Activated B cell treated with CpG ODN at 0.5 μM for 24 hours (primary cell): ENCODE measurements around the gene SLC24A5. TPM values are rescaled to one million over a fixed set of nuclear protein-coding genes. Genes with fewer than 3 reads are reported as not detected.

ENCODE experiments used
- ATAC-seq: fragments of 200-7000 bp; cut with Tn5 transposase; one replicate; pipeline ENCODE4 v1.10.0; 2021; ENCODE audit warnings: low read depth, mild to moderate bottlenecking, moderate library complexity
- CTCF ChIA-PET: fragments of 350-600 bp; sonication (Branson Sonifier 250); formaldehyde crosslinking; loops from one replicate; lab custom pipeline; 2021; ENCODE audit warnings: antibody characterized with exemption; lab: Charles Lee
- POLR2A ChIA-PET: fragments of 350-600 bp; sonication (Branson Sonifier 250); formaldehyde crosslinking; loops from one replicate; lab custom pipeline; 2021; ENCODE audit warnings: antibody characterized with exemption; lab: Charles Lee
- DNase-seq: peaks from one replicate; pipeline ENCODE4 v3.0.0; 2022
- H3K27ac Mint-ChIP-seq: one replicate; pipeline ENCODE4 v1.8.0; 2020; ENCODE audit warnings: mixed read lengths
- H3K27me3 Mint-ChIP-seq: one replicate; pipeline ENCODE4 v1.8.0; 2021; ENCODE audit warnings: mixed read lengths
- H3K36me3 Mint-ChIP-seq: one replicate; pipeline ENCODE4 v1.8.0; 2021; ENCODE audit warnings: low read depth, mixed read lengths
- H3K4me1 Mint-ChIP-seq: one replicate; pipeline ENCODE4 v1.8.0; 2021; ENCODE audit warnings: mixed read lengths
- H3K4me3 Mint-ChIP-seq: one replicate; pipeline ENCODE4 v1.8.0; 2020; ENCODE audit warnings: mild to moderate bottlenecking, mixed read lengths
- H3K9me3 Mint-ChIP-seq: one replicate; pipeline ENCODE4 v1.8.0; 2020; ENCODE audit warnings: mixed read lengths
- intact Hi-C: fragments of 100-400 bp; cut with micrococcal nuclease; formaldehyde crosslinking; loops from one replicate; pipeline ENCODE4 v1.15.1; 2024
- total RNA-seq: library from RNA; stranded (reverse); gene quantifications from 2 replicates; pipeline ENCODE4 v1.2.3, GENCODE V29; 2022
- TF ChIP-seq, protein P1 (sequence below): fragments of 200-600 bp; IDR thresholded peaks from one replicate; pipeline ENCODE4 v1.8.0; 2022; ENCODE audit warnings: antibody characterized with exemption, mild to moderate bottlenecking

Gene SLC24A5
- total RNA-seq, 1 donor from 2014 or later, result not detected

- intact Hi-C loops, result no loop called here
- CTCF ChIA-PET, result interaction anchor here (1.0 kb wide), 1 partner anchor 8 kb away, joined by 3 read pairs; no protein-coding TSS in a partner anchor
- POLR2A ChIA-PET, result no interaction called here
- TF ChIP-seq, protein P1, sequence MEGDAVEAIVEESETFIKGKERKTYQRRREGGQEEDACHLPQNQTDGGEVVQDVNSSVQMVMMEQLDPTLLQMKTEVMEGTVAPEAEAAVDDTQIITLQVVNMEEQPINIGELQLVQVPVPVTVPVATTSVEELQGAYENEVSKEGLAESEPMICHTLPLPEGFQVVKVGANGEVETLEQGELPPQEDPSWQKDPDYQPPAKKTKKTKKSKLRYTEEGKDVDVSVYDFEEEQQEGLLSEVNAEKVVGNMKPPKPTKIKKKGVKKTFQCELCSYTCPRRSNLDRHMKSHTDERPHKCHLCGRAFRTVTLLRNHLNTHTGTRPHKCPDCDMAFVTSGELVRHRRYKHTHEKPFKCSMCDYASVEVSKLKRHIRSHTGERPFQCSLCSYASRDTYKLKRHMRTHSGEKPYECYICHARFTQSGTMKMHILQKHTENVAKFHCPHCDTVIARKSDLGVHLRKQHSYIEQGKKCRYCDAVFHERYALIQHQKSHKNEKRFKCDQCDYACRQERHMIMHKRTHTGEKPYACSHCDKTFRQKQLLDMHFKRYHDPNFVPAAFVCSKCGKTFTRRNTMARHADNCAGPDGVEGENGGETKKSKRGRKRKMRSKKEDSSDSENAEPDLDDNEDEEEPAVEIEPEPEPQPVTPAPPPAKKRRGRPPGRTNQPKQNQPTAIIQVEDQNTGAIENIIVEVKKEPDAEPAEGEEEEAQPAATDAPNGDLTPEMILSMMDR, result no peak
- no peak overlapping the region for H3K27ac Mint-ChIP-seq
- no peaks in the 10 kb centered on the region for H3K4me1 Mint-ChIP-seq
- H3K36me3 Mint-ChIP-seq, result no peaks in the 10 kb centered on the region
- ATAC-seq, result no peak
- DNase-seq, result no peak
- H3K27me3 Mint-ChIP-seq, result peaks cover 13% of the 10 kb centered on the region
- no peak overlapping the region for H3K4me3 Mint-ChIP-seq
- no peaks in the 10 kb centered on the region for H3K9me3 Mint-ChIP-seq
Observed at GRCh38 chr15:48105936-48106335, 14.9 kb upstream of the SLC24A5 start.

DNA sequence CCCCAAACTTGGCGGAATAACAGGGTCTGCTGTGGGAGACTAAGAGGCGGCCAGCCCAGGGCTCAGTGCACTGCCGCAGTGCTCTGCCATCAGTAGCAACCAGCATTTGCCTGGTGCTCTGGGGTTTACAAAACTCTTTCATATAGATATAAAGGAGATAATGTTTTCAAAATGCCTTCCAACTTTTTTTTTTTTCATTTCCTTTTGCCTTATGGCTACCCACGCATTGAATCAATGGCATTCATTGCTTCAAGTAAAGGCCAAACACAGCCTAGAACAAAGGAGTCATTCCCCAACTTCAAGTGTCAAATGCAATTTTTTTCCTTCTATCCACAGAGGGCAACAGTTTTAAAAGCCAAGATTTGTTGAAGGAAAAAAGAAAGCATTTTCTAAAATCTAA is 11.6 kb upstream of the SLC24A5 start:
- Mint-ChIP-seq H3K9me3 (no peaks in the 10 kb centered on the region), H3K27me3 (peaks cover 15% of the 10 kb centered on the region), H3K4me1 (no peaks in the 10 kb centered on the region), H3K4me3 (no peak overlapping the region), H3K27ac (no peak overlapping the region), H3K36me3 (no peaks in the 10 kb centered on the region)
- DNase-seq (no peak), ATAC-seq (no peak)
- intact Hi-C loops, result no loop called here
- ChIA-PET CTCF (no interaction called here), POLR2A (no interaction called here)
- TF ChIP-seq, protein P1, result no peak

DNA sequence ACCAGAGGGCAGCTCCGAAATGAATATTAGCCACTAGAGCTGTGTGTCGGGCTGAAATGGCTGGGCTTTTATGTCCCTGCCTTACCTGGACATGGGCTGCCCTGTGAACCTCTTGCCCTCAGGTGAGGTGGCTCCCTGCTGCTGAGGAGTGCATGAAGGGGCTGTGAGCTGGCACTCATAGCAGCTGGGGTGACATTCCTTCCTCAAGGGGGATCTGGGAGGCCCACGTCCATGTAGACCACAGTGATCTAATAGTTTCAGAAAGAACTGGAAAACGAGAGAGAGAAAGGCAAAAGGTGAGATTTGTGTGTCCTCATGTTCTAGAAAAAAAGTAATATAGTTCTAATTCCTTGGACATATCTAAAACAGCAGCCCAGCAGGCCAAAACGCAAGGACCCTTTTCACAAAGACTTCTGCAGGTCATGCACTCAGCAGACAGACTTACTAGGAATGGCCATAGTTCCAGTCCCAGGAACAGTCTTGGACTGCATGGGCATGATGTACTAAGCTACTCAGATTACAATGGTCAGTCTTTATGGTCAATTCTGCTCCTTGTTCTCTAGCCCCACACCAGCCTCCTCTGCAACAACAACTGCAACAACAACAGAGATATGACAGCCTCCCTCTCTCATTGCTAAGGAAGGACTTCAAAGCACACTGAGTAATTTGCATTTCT is 10.8 kb upstream of the SLC24A5 start:
- H3K9me3 Mint-ChIP-seq, result no peaks in the 10 kb centered on the region
- POLR2A ChIA-PET, result no interaction called here
- no peak overlapping the region for H3K4me3 Mint-ChIP-seq
- DNase-seq (no peak), ATAC-seq (no peak)
- H3K4me1 Mint-ChIP-seq, result no peaks in the 10 kb centered on the region
- H3K27ac Mint-ChIP-seq, result no peak overlapping the region
- TF ChIP-seq, protein P1, result no peak
- intact Hi-C loops, result loop anchor here (5.0 kb wide), 1 partner anchor 242 kb away; no protein-coding TSS in a partner anchor
- CTCF ChIA-PET, result no interaction called here
- H3K36me3 Mint-ChIP-seq, result no peaks in the 10 kb centered on the region
- peaks cover 20% of the 10 kb centered on the region for H3K27me3 Mint-ChIP-seq

DNA sequence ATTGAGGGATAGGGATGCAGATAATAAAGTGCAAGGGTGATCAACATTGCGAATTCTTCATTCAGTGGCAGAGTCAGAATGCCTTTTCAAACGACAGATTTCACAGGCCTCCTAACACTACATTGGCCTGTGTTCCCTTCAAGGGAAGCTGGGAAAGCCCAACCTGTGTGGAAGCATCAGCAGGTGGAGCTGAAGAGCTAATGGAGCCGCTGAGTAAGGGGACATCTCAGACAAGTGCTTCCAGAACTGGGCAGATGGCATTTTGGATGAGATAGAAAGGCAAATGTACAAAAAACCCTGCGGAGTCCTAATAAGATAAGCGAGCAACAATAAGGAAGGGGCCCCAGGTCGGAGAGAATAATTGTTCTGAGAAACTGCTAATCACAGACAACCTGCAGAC is 8.5 kb upstream of the SLC24A5 start:
- CTCF ChIA-PET, result interaction anchor here (0.7 to 1.0 kb wide), 2 partner anchors 173 to 240 kb away, joined by 4 to 5 read pairs; no protein-coding TSS in a partner anchor
- no peaks in the 10 kb centered on the region for H3K4me1 Mint-ChIP-seq
- no peak overlapping the region for H3K4me3 Mint-ChIP-seq
- DNase-seq, result no peak
- H3K27me3 Mint-ChIP-seq, result peaks cover 19% of the 10 kb centered on the region
- no peaks in the 10 kb centered on the region for H3K9me3 Mint-ChIP-seq
- H3K27ac Mint-ChIP-seq, result no peak overlapping the region
- no peak for ATAC-seq
- intact Hi-C loops, result loop anchor here (1.0 to 5.0 kb wide), 2 partner anchors 173 to 240 kb away; no protein-coding TSS in a partner anchor
- TF ChIP-seq, protein P1, result no peak
- H3K36me3 Mint-ChIP-seq, result no peaks in the 10 kb centered on the region
- POLR2A ChIA-PET, result no interaction called here

GRCh38 chr15:48119277-48119676 is 1.5 kb upstream of the SLC24A5 start:
- TF ChIP-seq, protein P1, result no peak
- H3K27ac Mint-ChIP-seq, result no peak overlapping the region
- peaks cover 10% of the 10 kb centered on the region for H3K27me3 Mint-ChIP-seq
- H3K4me1 Mint-ChIP-seq, result no peaks in the 10 kb centered on the region
- H3K4me3 Mint-ChIP-seq, result no peak overlapping the region
- no peaks in the 10 kb centered on the region for H3K36me3 Mint-ChIP-seq
- ChIA-PET CTCF (no interaction called here), POLR2A (no interaction called here)
- ATAC-seq (no peak), DNase-seq (no peak)
- intact Hi-C loops, result no loop called here
- no peaks in the 10 kb centered on the region for H3K9me3 Mint-ChIP-seq
